Measurements from ENCODE around the gene SEC14L3. TPM values are rescaled to one million over a fixed set of nuclear protein-coding genes. Genes with fewer than 3 reads are reported as not detected.
A peak's percentile ranks its signal among the peaks of the same experiment; 100 is the strongest.

The SEC14L3 gene
- total and polyA plus RNA-seq, 2 of the 13 experiments (the other 11 are each of a cell fraction or from before 2014, with no cell fraction given) = not detected

GRCh38 chr22:30423959-30424533 is 47.8 kb downstream of the SEC14L3 start (continued):
- TF ChIP-seq TFE3 (CRISPR knock-in tag; IDR thresholded peaks at IDR 0.05) (peak; percentile 93), SRSF9 (IDR thresholded peaks at IDR 0.05; ENCODE audit: borderline replicate concordance, insufficient read depth, low read depth, low read length, poor library complexity, severe bottlenecking) (no peak), MAFG (CRISPR knock-in tag; IDR thresholded peaks at IDR 0.05) (no peak), ZNF891 (CRISPR knock-in tag; IDR thresholded peaks at IDR 0.05) (no peak), ZBTB3 (CRISPR knock-in tag; IDR thresholded peaks at IDR 0.05; ENCODE audit: borderline replicate concordance, low read depth) (peak; percentile 10; the same call in 1 of the 2 replicates), AHR (CRISPR knock-in tag; IDR thresholded peaks at IDR 0.05) (0 out of 2 replicates have a peak, but pooled peaks have one; percentile 20), ZNF567 (CRISPR knock-in tag; IDR thresholded peaks at IDR 0.05; ENCODE audit: borderline replicate concordance) (no peak), ARID3A (IDR thresholded peaks at IDR 0.05; ENCODE audit: low read depth, low read length) (no peak), ZNF441 (CRISPR knock-in tag; IDR thresholded peaks at IDR 0.05; ENCODE audit: borderline replicate concordance) (peak; percentile 31; the same call in 1 of the 2 replicates), ZNF224 (CRISPR knock-in tag; IDR thresholded peaks at IDR 0.05) (no peak), HNRNPK (IDR thresholded peaks at IDR 0.05; ENCODE audit: low read depth, low read length, poor library complexity, severe bottlenecking) (no peak), EP300 (IDR thresholded peaks at IDR 0.05; ENCODE audit: low read depth in 2 of 2, low read length in 2 of 2) (peak in 1 of 2 experiments; percentile 44; a peak in 1 of 4 replicates), EP300 (CRISPR knock-in tag; IDR thresholded peaks at IDR 0.05; ENCODE audit: borderline replicate concordance) (peak; percentile 42; the same call in 1 of the 2 replicates)
- TF ChIP-seq, protein P1, sequence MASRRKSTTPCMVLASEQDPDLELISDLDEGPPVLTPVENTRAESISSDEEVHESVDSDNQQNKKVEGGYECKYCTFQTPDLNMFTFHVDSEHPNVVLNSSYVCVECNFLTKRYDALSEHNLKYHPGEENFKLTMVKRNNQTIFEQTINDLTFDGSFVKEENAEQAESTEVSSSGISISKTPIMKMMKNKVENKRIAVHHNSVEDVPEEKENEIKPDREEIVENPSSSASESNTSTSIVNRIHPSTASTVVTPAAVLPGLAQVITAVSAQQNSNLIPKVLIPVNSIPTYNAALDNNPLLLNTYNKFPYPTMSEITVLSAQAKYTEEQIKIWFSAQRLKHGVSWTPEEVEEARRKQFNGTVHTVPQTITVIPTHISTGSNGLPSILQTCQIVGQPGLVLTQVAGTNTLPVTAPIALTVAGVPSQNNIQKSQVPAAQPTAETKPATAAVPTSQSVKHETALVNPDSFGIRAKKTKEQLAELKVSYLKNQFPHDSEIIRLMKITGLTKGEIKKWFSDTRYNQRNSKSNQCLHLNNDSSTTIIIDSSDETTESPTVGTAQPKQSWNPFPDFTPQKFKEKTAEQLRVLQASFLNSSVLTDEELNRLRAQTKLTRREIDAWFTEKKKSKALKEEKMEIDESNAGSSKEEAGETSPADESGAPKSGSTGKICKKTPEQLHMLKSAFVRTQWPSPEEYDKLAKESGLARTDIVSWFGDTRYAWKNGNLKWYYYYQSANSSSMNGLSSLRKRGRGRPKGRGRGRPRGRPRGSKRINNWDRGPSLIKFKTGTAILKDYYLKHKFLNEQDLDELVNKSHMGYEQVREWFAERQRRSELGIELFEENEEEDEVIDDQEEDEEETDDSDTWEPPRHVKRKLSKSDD (CRISPR knock-in tag; IDR thresholded peaks at IDR 0.05; ENCODE audit: low read depth) = peak; percentile 71; the same call in 1 of the 2 replicates
- TF ChIP-seq, protein P2, sequence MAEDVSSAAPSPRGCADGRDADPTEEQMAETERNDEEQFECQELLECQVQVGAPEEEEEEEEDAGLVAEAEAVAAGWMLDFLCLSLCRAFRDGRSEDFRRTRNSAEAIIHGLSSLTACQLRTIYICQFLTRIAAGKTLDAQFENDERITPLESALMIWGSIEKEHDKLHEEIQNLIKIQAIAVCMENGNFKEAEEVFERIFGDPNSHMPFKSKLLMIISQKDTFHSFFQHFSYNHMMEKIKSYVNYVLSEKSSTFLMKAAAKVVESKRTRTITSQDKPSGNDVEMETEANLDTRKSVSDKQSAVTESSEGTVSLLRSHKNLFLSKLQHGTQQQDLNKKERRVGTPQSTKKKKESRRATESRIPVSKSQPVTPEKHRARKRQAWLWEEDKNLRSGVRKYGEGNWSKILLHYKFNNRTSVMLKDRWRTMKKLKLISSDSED (CRISPR knock-in tag; IDR thresholded peaks at IDR 0.05) = no peak
- TF ChIP-seq, protein P3, sequence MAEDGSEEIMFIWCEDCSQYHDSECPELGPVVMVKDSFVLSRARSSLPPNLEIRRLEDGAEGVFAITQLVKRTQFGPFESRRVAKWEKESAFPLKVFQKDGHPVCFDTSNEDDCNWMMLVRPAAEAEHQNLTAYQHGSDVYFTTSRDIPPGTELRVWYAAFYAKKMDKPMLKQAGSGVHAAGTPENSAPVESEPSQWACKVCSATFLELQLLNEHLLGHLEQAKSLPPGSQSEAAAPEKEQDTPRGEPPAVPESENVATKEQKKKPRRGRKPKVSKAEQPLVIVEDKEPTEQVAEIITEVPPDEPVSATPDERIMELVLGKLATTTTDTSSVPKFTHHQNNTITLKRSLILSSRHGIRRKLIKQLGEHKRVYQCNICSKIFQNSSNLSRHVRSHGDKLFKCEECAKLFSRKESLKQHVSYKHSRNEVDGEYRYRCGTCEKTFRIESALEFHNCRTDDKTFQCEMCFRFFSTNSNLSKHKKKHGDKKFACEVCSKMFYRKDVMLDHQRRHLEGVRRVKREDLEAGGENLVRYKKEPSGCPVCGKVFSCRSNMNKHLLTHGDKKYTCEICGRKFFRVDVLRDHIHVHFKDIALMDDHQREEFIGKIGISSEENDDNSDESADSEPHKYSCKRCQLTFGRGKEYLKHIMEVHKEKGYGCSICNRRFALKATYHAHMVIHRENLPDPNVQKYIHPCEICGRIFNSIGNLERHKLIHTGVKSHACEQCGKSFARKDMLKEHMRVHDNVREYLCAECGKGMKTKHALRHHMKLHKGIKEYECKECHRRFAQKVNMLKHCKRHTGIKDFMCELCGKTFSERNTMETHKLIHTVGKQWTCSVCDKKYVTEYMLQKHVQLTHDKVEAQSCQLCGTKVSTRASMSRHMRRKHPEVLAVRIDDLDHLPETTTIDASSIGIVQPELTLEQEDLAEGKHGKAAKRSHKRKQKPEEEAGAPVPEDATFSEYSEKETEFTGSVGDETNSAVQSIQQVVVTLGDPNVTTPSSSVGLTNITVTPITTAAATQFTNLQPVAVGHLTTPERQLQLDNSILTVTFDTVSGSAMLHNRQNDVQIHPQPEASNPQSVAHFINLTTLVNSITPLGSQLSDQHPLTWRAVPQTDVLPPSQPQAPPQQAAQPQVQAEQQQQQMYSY (CRISPR knock-in tag; IDR thresholded peaks at IDR 0.05) = 0 out of 2 replicates have a peak, but pooled peaks have one; percentile 2

Measured in HepG2 (cell line).